ENCODE measurements around the gene SEMA3E.

Gene SEMA3E

DNA sequence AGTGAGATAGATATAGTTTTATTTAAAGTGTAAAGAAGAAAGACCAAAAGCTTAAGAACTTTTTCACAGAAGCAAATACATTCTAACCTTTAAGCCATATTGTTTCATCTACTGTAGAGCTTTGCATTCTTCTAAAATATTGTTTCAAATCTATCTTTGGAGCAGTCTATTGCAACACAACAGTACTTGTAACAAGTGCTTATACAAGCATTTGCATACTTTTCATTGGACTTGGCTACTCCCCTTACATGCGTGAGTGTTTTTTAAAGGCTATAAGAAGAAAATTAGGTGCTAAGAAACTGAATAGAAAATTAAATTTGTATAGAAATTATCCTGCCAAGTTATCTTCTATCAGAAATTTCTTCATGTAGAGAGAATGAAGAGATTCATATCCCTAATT, 45.3 kb downstream of the SEMA3E start:
- Histone ChIP-seq H3K4me1 (ENCODE audit: insufficient read depth, low read length, poor library complexity, severe bottlenecking) (no peaks in the 10 kb centered on the region), H3K4me2 (ENCODE audit: low read depth, low read length, poor library complexity, severe bottlenecking) (no peak overlapping the region), H3K27me3 (ENCODE audit: insufficient read depth, low read length, poor library complexity, severe bottlenecking) (no peaks in the 10 kb centered on the region), H3K36me3 (ENCODE audit: insufficient read depth, low read length) (no peaks in the 10 kb centered on the region), H3K9ac (ENCODE audit: low read depth, low read length, poor library complexity, severe bottlenecking) (no peak overlapping the region), H2AFZ (ENCODE audit: low read length) (no peak overlapping the region), H3F3A (ENCODE audit: low read depth) (no peaks in the 10 kb centered on the region), H3K79me2 (ENCODE audit: insufficient read depth, low read length) (no peaks in the 10 kb centered on the region), H3K9me3 (ENCODE audit: insufficient read depth, low read depth, low read length) (no peaks in the 10 kb centered on the region), H4K20me1 (ENCODE audit: insufficient read depth, low read length, poor library complexity, severe bottlenecking) (no peaks in the 10 kb centered on the region), H3K9me2 (replicated peaks; ENCODE audit: low read depth, low read length) (no peaks in the 10 kb centered on the region), H3K4me3 (ENCODE audit: low read length, poor library complexity, severe bottlenecking) (no peak overlapping the region)
- TF ChIP-seq CTCF (conservative IDR thresholded peaks at IDR 0.05; ENCODE audit: low read length) (no peak), EZH2phosphoT487 (IDR thresholded peaks at IDR 0.05; ENCODE audit: borderline replicate concordance) (no peak)

DNA sequence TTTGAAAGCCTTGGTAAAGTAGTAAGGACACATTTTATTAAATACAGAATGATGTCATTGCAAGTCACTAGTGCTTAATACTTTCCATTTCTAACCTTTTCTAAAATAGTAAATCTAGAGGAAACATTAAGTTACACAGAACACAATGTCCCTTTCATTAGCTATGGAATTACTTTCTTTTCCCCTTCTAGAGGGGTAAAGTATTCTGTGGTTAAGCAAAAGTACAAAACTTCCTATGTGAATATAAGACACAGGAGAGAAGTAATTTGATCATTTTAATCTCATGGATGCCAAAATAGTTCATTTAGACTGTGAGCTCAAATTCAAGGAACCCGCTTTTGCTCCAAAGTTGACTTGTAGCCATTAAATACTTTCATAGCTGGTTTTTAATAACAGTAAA, 49.8 kb downstream of the SEMA3E start:
- no peaks in the 10 kb centered on the region for H4K20me1 ChIP-seq (ENCODE audit: insufficient read depth, low read length, poor library complexity, severe bottlenecking)
- H3K36me3 ChIP-seq (ENCODE audit: insufficient read depth, low read length) = no peaks in the 10 kb centered on the region
- H3K9ac ChIP-seq (ENCODE audit: low read depth, low read length, poor library complexity, severe bottlenecking) = no peak overlapping the region
- no peaks in the 10 kb centered on the region for H3K4me1 ChIP-seq (ENCODE audit: insufficient read depth, low read length, poor library complexity, severe bottlenecking)
- TF ChIP-seq CTCF (conservative IDR thresholded peaks at IDR 0.05; ENCODE audit: low read length) (no peak), EZH2phosphoT487 (IDR thresholded peaks at IDR 0.05; ENCODE audit: borderline replicate concordance) (no peak)
- no peaks in the 10 kb centered on the region for H3F3A ChIP-seq (ENCODE audit: low read depth)
- H3K27me3 ChIP-seq (ENCODE audit: insufficient read depth, low read length, poor library complexity, severe bottlenecking) = no peaks in the 10 kb centered on the region
- no peaks in the 10 kb centered on the region for H3K79me2 ChIP-seq (ENCODE audit: insufficient read depth, low read length)
- H2AFZ ChIP-seq (ENCODE audit: low read length) = no peak overlapping the region
- H3K9me2 ChIP-seq (replicated peaks; ENCODE audit: low read depth, low read length) = no peaks in the 10 kb centered on the region
- no peak overlapping the region for H3K4me3 ChIP-seq (ENCODE audit: low read length, poor library complexity, severe bottlenecking)
- no peak overlapping the region for H3K4me2 ChIP-seq (ENCODE audit: low read depth, low read length, poor library complexity, severe bottlenecking)
- H3K9me3 ChIP-seq (ENCODE audit: insufficient read depth, low read depth, low read length) = no peaks in the 10 kb centered on the region

- Histone ChIP-seq H3K9me2 (replicated peaks; ENCODE audit: low read depth, low read length) (no peaks in the 10 kb centered on the region), H3F3A (ENCODE audit: low read depth) (no peaks in the 10 kb centered on the region), H2AFZ (ENCODE audit: low read length) (no peak overlapping the region), H3K4me1 (ENCODE audit: insufficient read depth, low read length, poor library complexity, severe bottlenecking) (no peaks in the 10 kb centered on the region), H3K4me3 (ENCODE audit: low read length, poor library complexity, severe bottlenecking) (no peak overlapping the region), H3K9ac (ENCODE audit: low read depth, low read length, poor library complexity, severe bottlenecking) (no peak overlapping the region), H3K36me3 (ENCODE audit: insufficient read depth, low read length) (no peaks in the 10 kb centered on the region), H3K79me2 (ENCODE audit: insufficient read depth, low read length) (no peaks in the 10 kb centered on the region), H3K4me2 (ENCODE audit: low read depth, low read length, poor library complexity, severe bottlenecking) (no peak overlapping the region), H3K27me3 (ENCODE audit: insufficient read depth, low read length, poor library complexity, severe bottlenecking) (no peaks in the 10 kb centered on the region), H3K9me3 (ENCODE audit: insufficient read depth, low read depth, low read length) (no peaks in the 10 kb centered on the region), H4K20me1 (ENCODE audit: insufficient read depth, low read length, poor library complexity, severe bottlenecking) (no peaks in the 10 kb centered on the region)
- TF ChIP-seq CTCF (conservative IDR thresholded peaks at IDR 0.05; ENCODE audit: low read length) (no peak), EZH2phosphoT487 (IDR thresholded peaks at IDR 0.05; ENCODE audit: borderline replicate concordance) (no peak)
Observed at GRCh38 chr7:83593921-83594475, 54.9 kb downstream of the SEMA3E start.
